Gastrocnemius medialis (tissue), 4 donors: Measurements from ENCODE around the gene GID8.

Experiments used
- POLR2A ChIP-seq, 2 donors: fragments of 450-650 bp; IDR thresholded peaks; one replicate each; pipeline ENCODE4 v1.6.1; 2017; ENCODE audit warnings: antibody characterized with exemption in 2 of 2, mild to moderate bottlenecking in 2 of 2, moderate library complexity in 2 of 2
- TF ChIP-seq, protein P1 (sequence below), 5 experiments: fragments of 450-650 bp in 3 of 5; fragments of 200-600 bp in 2 of 5; sonication (generic) in 2 of 5; IDR thresholded peaks in 4 of 5; conservative IDR thresholded peaks in 1 of 5; 1 replicate in 4 of 5; 2 replicates in 1 of 5; pipeline ENCODE4 v1.5.1; 2016 to 2019; ENCODE audit warnings: antibody characterized with exemption in 5 of 5, mild to moderate bottlenecking in 3 of 5, moderate library complexity in 3 of 5

DNA sequence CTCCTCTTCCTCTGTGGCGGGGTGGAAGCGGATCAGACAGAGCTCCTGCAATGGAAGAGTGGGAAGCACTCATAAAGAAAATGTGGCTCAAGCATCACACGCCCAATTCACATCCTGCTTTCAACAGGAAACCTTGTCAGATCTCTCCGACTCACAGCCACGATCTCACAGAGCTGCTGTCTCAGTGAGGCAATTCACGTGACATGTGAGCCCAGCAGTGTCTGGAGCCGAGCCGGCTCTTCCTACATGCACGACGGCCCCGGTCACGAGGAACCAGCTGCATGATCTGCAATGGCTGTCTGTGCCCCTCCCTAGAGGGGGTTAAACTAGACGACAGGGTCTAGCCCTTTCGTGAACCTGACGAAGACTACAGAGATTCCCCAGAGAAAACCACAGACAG, 46.8 kb upstream of the GID8 start:
- TF ChIP-seq, protein P1, sequence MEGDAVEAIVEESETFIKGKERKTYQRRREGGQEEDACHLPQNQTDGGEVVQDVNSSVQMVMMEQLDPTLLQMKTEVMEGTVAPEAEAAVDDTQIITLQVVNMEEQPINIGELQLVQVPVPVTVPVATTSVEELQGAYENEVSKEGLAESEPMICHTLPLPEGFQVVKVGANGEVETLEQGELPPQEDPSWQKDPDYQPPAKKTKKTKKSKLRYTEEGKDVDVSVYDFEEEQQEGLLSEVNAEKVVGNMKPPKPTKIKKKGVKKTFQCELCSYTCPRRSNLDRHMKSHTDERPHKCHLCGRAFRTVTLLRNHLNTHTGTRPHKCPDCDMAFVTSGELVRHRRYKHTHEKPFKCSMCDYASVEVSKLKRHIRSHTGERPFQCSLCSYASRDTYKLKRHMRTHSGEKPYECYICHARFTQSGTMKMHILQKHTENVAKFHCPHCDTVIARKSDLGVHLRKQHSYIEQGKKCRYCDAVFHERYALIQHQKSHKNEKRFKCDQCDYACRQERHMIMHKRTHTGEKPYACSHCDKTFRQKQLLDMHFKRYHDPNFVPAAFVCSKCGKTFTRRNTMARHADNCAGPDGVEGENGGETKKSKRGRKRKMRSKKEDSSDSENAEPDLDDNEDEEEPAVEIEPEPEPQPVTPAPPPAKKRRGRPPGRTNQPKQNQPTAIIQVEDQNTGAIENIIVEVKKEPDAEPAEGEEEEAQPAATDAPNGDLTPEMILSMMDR (IDR thresholded peaks at IDR 0.05 in 4 of 5, conservative IDR thresholded peaks at IDR 0.05 in 1 of 5) = no peak
- TF ChIP-seq POLR2A (IDR thresholded peaks at IDR 0.05) = no peak
